K562 (cell line): Measurements from ENCODE around the gene SNPH. TPM values are rescaled to one million over a fixed set of nuclear protein-coding genes. Genes with fewer than 3 reads are reported as not detected.

Source experiments
- BRD9 ChIP-seq: fragments of 450-650 bp; IDR thresholded peaks from 2 replicates; pipeline ENCODE4 v1.6.1; 2018; ENCODE audit warnings: low read depth; ENCODE audit not compliant: partially characterized antibody
- CBX1 ChIP-seq: sonication (generic); IDR thresholded peaks from 2 replicates; pipeline ENCODE4 v1.6.1; 2016; ENCODE audit warnings: antibody characterized with exemption, low read depth, mild to moderate bottlenecking
- DACH1 ChIP-seq: fragments of 450-650 bp; IDR thresholded peaks from 2 replicates; pipeline ENCODE4 v1.6.1; 2018; ENCODE audit not compliant: partially characterized antibody
- E4F1 ChIP-seq: fragments of 250-450 bp; sonication (Bioruptor Pico); IDR thresholded peaks from 2 replicates; pipeline ENCODE4 v1.5.0; 2021; ENCODE audit warnings: mild to moderate bottlenecking, borderline replicate concordance
- FIP1L1 ChIP-seq: fragments of 200-400 bp; formaldehyde crosslinking; IDR thresholded peaks from 2 replicates; pipeline ENCODE4 v1.6.1; 2018; ENCODE audit warnings: mild to moderate bottlenecking, low read depth, low read length; ENCODE audit not compliant: poor library complexity, severe bottlenecking
- FOXJ2 ChIP-seq: fragments of 200-800 bp; sonication (Bioruptor generic); IDR thresholded peaks from 2 replicates; pipeline ENCODE4 v1.6.1; 2016; ENCODE audit warnings: missing genetic modification characterization, missing compliant biosample characterization
- HDAC2 ChIP-seq: fragments of 450-650 bp; IDR thresholded peaks from 2 replicates; pipeline ENCODE4 v1.6.1; 2016; ENCODE audit warnings: mild to moderate bottlenecking
- HDGF ChIP-seq: fragments of 450-650 bp; IDR thresholded peaks from 2 replicates; pipeline ENCODE4 v1.6.1; 2016
- MBD2 ChIP-seq: sonication (generic); IDR thresholded peaks from 2 replicates; pipeline ENCODE4 v1.6.1; 2016; ENCODE audit warnings: low read depth, borderline replicate concordance
- NFATC3 ChIP-seq: fragments of 450-650 bp; IDR thresholded peaks from 2 replicates; pipeline ENCODE4 v1.6.1; 2017; ENCODE audit warnings: mild to moderate bottlenecking
- RBM25 ChIP-seq: fragments of 200-400 bp; formaldehyde crosslinking; IDR thresholded peaks from 2 replicates; pipeline ENCODE4 v1.6.1; 2018; ENCODE audit warnings: low read length, low read depth, moderate library complexity; ENCODE audit not compliant: severe bottlenecking
- ZFP91 ChIP-seq: sonication (generic); formaldehyde crosslinking; IDR thresholded peaks from 2 replicates; pipeline ENCODE4 v1.8.0; 2022; ENCODE audit warnings: mild to moderate bottlenecking, missing genetic modification reagents
- polyA plus RNA-seq, 8 experiments: library from polyadenylated mRNA; depleted of rRNA in 4 of 8; stranded (reverse) in 5 of 8; unstranded in 3 of 8; fragments of >200 nt; fragmentation: Nextera tagmentation in 2 of 8; fragmentation: Illumina TruSeq in 1 of 8; extraction: Ambion mirVana in 2 of 8; extraction: Trizol in 1 of 8; gene quantifications; 2 replicates each; pipeline versions ENCODE4 v1.2.1 to v1.2.3, GENCODE V29; 2011 to 2014; ENCODE audit warnings: inconsistent platforms in 1 of 8, missing spikeins in 1 of 8
- total RNA-seq, 7 experiments: library from RNA; depleted of rRNA in 6 of 7; stranded (reverse); fragments of >200 nt in 6 of 7; fragmentation: Illumina TruSeq in 2 of 7; extraction: Trizol in 2 of 7; gene quantifications; 2 replicates each; pipeline versions ENCODE4 v1.2.1 to v1.2.3, GENCODE V29; 2011 to 2021; ENCODE audit warnings: low replicate concordance in 1 of 7
- TF ChIP-seq, protein P1 (sequence below): sonication (generic); formaldehyde crosslinking; IDR thresholded peaks from 2 replicates; pipeline ENCODE4 v1.8.0; 2022; ENCODE audit warnings: missing genetic modification reagents, mild to moderate bottlenecking, borderline replicate concordance

Gene SNPH
- total and polyA plus RNA-seq, 9 of the 15 experiments (the other 6 are each of a cell fraction or from before 2014, with no cell fraction given), result 0.03 to 4.2 (median 1.4) TPM

DNA sequence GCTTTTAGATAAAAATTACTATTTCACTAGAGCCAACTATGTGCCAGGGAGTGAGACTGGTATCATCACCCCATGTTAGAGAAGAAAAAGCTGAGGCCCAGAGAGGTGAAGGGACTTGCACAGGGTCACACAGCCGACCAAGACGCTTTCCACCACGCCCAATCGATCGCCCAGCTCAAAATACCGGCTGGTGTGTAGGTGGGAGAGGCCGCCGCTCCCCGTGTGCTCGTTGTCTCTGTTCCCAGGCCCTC is 253 bp upstream of the SNPH start (continued):
- TF ChIP-seq E4F1, result no peak
- no peak for TF ChIP-seq FOXJ2 (tag)
- TF ChIP-seq NFATC3, result no peak
- TF ChIP-seq FIP1L1, result no peak
- peak; percentile 92; the same call in 1 of the 2 replicates for TF ChIP-seq ZFP91 (CRISPR knock-in tag)
- peak; percentile 38; the same call in 1 of the 2 replicates for TF ChIP-seq HDGF
- TF ChIP-seq RBM25, result peak; percentile 94
- peak; percentile 78 for TF ChIP-seq BRD9
- TF ChIP-seq CBX1, result peak; percentile 47; the same call in 1 of the 2 replicates
- peak; percentile 12 for TF ChIP-seq DACH1
- TF ChIP-seq, protein P1, sequence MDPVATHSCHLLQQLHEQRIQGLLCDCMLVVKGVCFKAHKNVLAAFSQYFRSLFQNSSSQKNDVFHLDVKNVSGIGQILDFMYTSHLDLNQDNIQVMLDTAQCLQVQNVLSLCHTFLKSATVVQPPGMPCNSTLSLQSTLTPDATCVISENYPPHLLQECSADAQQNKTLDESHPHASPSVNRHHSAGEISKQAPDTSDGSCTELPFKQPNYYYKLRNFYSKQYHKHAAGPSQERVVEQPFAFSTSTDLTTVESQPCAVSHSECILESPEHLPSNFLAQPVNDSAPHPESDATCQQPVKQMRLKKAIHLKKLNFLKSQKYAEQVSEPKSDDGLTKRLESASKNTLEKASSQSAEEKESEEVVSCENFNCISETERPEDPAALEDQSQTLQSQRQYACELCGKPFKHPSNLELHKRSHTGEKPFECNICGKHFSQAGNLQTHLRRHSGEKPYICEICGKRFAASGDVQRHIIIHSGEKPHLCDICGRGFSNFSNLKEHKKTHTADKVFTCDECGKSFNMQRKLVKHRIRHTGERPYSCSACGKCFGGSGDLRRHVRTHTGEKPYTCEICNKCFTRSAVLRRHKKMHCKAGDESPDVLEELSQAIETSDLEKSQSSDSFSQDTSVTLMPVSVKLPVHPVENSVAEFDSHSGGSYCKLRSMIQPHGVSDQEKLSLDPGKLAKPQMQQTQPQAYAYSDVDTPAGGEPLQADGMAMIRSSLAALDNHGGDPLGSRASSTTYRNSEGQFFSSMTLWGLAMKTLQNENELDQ, result no peak
- no peak for TF ChIP-seq MBD2
- TF ChIP-seq HDAC2, result peak; percentile 89
- TF ChIP-seq, all 486 proteins: peak for 19
